ENCODE data around the gene RAPGEF2. TPM values are rescaled to one million over a fixed set of nuclear protein-coding genes. Genes with fewer than 3 reads are reported as not detected.

RAPGEF2 gene
- total RNA-seq, 1 experiment from 2014 or later: 17.6 TPM

DNA sequence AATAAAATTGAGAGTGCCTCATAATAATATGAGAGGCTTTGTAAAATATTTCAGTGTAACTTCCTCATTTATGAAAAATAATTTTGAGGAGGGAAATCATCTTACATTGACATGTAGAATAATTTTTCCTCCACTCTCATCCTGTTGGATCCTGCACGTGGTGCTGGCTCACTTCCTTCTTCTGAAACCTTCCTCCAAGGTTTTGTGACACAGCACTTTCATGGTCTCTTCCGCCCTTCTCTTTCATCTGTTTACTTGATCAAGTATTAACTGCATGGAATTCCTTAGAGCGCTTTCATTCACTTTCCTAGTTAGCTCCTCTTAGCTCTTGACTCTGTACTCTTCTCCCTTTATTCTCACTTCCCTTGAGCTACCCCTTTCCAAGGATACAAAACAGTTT, 246.5 kb downstream of the RAPGEF2 start:
- Histone ChIP-seq H3K4me3 (ENCODE audit: low read depth in 2 of 2, low read length in 2 of 2) (no peak overlapping the region), H3K36me3 (ENCODE audit: control insufficient read depth, insufficient read depth, low read length) (no peaks in the 10 kb centered on the region), H3K9me3 (ENCODE audit: control insufficient read depth, insufficient read depth, low read depth, low read length) (no peaks in the 10 kb centered on the region), H3K27me3 (ENCODE audit: control insufficient read depth, insufficient read depth, low read length) (no peaks in the 10 kb centered on the region), H3K4me1 (ENCODE audit: control insufficient read depth, insufficient read depth, low read length) (no peaks in the 10 kb centered on the region), H3K27ac (ENCODE audit: low read length) (no peak overlapping the region)
- no peak for ATAC-seq
- BruUV-seq (replicated peaks): no TSS peak
- TF ChIP-seq POLR2AphosphoS5 (IDR thresholded peaks at IDR 0.05; ENCODE audit: low read depth, low read length) (no peak), TCF7L2 (IDR thresholded peaks at IDR 0.05; ENCODE audit: low read depth, low read length) (no peak), SIN3A (IDR thresholded peaks at IDR 0.05; ENCODE audit: borderline replicate concordance, insufficient read depth, low read depth, low read length) (no peak), REST (IDR thresholded peaks at IDR 0.05; ENCODE audit: insufficient read depth in 1 of 2, low read depth in 2 of 2, low read length in 1 of 2) (no peak)
- TF ChIP-seq, protein P1, sequence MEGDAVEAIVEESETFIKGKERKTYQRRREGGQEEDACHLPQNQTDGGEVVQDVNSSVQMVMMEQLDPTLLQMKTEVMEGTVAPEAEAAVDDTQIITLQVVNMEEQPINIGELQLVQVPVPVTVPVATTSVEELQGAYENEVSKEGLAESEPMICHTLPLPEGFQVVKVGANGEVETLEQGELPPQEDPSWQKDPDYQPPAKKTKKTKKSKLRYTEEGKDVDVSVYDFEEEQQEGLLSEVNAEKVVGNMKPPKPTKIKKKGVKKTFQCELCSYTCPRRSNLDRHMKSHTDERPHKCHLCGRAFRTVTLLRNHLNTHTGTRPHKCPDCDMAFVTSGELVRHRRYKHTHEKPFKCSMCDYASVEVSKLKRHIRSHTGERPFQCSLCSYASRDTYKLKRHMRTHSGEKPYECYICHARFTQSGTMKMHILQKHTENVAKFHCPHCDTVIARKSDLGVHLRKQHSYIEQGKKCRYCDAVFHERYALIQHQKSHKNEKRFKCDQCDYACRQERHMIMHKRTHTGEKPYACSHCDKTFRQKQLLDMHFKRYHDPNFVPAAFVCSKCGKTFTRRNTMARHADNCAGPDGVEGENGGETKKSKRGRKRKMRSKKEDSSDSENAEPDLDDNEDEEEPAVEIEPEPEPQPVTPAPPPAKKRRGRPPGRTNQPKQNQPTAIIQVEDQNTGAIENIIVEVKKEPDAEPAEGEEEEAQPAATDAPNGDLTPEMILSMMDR (IDR thresholded peaks at IDR 0.05): no peak
- intact Hi-C loops (cut with micrococcal nuclease; ENCODE audit: unreplicated experiment): no loop called here
- ChIA-PET CTCF (no interaction called here), POLR2A (no interaction called here)
- in situ Hi-C loops (cut with HindIII; ENCODE audit: low pct_unique_long_range_greater_than_20kb, low sequenced_read_pairs): no loop called here
- no peak for DNase-seq (ENCODE audit: low read depth, low spot score)

- H3K27ac ChIP-seq (ENCODE audit: low read length): no peak overlapping the region
- intact Hi-C loops (cut with micrococcal nuclease; ENCODE audit: unreplicated experiment) (no loop called here), in situ Hi-C loops (cut with HindIII; ENCODE audit: low pct_unique_long_range_greater_than_20kb, low sequenced_read_pairs) (no loop called here)
- H3K36me3 ChIP-seq (ENCODE audit: control insufficient read depth, insufficient read depth, low read length): no peaks in the 10 kb centered on the region
- no TSS peak for BruUV-seq (replicated peaks)
- DNase-seq (ENCODE audit: low read depth, low spot score) (no peak), ATAC-seq (no peak)
- no peaks in the 10 kb centered on the region for H3K4me1 ChIP-seq (ENCODE audit: control insufficient read depth, insufficient read depth, low read length)
- POLR2A ChIA-PET: no interaction called here
- no peaks in the 10 kb centered on the region for H3K9me3 ChIP-seq (ENCODE audit: control insufficient read depth, insufficient read depth, low read depth, low read length)
- TF ChIP-seq, protein P1 (IDR thresholded peaks at IDR 0.05): no peak
- TF ChIP-seq SIN3A (IDR thresholded peaks at IDR 0.05; ENCODE audit: borderline replicate concordance, insufficient read depth, low read depth, low read length): no peak
- no peak for TF ChIP-seq POLR2AphosphoS5 (IDR thresholded peaks at IDR 0.05; ENCODE audit: low read depth, low read length)
- TF ChIP-seq TCF7L2 (IDR thresholded peaks at IDR 0.05; ENCODE audit: low read depth, low read length): no peak
- no peak for TF ChIP-seq REST (IDR thresholded peaks at IDR 0.05; ENCODE audit: insufficient read depth in 1 of 2, low read depth in 2 of 2, low read length in 1 of 2)
- no peak overlapping the region for H3K4me3 ChIP-seq (ENCODE audit: low read depth in 2 of 2, low read length in 2 of 2)
- no peaks in the 10 kb centered on the region for H3K27me3 ChIP-seq (ENCODE audit: control insufficient read depth, insufficient read depth, low read length)
- CTCF ChIA-PET: no interaction called here
Measured at GRCh38 chr4:159352609-159353008, 249.7 kb downstream of the RAPGEF2 start.

All from Panc1 (cell line).